Measurements from ENCODE around the gene KARS1. TPM values are rescaled to one million over a fixed set of nuclear protein-coding genes. Genes with fewer than 3 reads are reported as not detected.

Gene KARS1
- total and polyA plus RNA-seq, 2 donors (not counting 1 experiment from before 2014, with no cell fraction given): 126 to 148 TPM

DNA sequence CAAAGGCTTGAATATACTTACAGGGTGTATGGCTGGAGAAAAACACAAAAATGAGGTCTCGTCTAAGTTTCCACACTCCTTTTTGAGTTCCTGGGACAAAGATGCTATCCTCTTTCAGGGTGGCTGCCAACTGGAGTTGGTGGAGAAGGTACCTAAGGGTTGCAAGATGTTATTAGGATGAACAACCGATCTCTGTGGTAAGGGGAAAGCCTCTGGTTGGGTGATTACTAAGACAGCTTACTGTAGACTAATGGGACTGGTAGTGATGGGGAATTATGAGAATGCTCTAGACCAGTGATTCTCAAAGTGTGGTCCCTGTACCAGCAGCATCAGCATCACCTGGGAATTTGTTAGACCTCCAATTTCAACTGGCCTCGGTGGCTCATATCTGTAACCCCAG lies 30.3 kb downstream of the KARS1 start:
- peaks cover 10% of the 10 kb centered on the region for H3K36me3 ChIP-seq (ENCODE audit: control insufficient read depth, insufficient read depth, low read length)

GRCh38 chr16:75616521-75617010 lies 30.9 kb downstream of the KARS1 start:
- Histone ChIP-seq H3K79me2 (ENCODE audit: control insufficient read depth, insufficient read depth, low read length) (no peaks in the 10 kb centered on the region), H4K20me1 (ENCODE audit: control insufficient read depth, extremely low read depth, insufficient read depth, low read length) (no peaks in the 10 kb centered on the region), H3K9ac (ENCODE audit: insufficient read depth, low read length) (no peak overlapping the region), H3K9me3 (ENCODE audit: control insufficient read depth, insufficient read depth, low read depth, low read length) (no peaks in the 10 kb centered on the region), H3K4me3 (replicated peaks in 1 of 4; ENCODE audit: control extremely low read depth in 1 of 4, insufficient read depth in 1 of 4, low read depth in 3 of 4, low read length in 4 of 4) (no peak overlapping the region), H3K4me2 (ENCODE audit: extremely low read depth, insufficient read depth, low read length) (no peak overlapping the region), H3K27me3 (ENCODE audit: control insufficient read depth, insufficient read depth, low read length) (no peaks in the 10 kb centered on the region), H3K4me1 (ENCODE audit: control insufficient read depth, extremely low read depth, insufficient read depth, low read length) (peaks cover 2% of the 10 kb centered on the region), H3K27ac (ENCODE audit: insufficient read depth, low read length) (no peak overlapping the region), H2AFZ (ENCODE audit: low read length) (no peak overlapping the region), H3K36me3 (ENCODE audit: control insufficient read depth, insufficient read depth, low read length) (peaks cover 11% of the 10 kb centered on the region)
- DNase-seq (ENCODE audit: low read depth in 2 of 2): no peak
- no peak for TF ChIP-seq EZH2 (IDR thresholded peaks at IDR 0.05; ENCODE audit: low read length, missing control alignments)
- no peak for TF ChIP-seq CTCF (conservative IDR thresholded peaks at IDR 0.05 in 1 of 2, IDR thresholded peaks at IDR 0.05 in 1 of 2; ENCODE audit: low read depth in 1 of 2, low read length in 2 of 2)

More for the DNA sequence above, 30.3 kb downstream of the KARS1 start:
- H3K4me1 ChIP-seq (ENCODE audit: control insufficient read depth, extremely low read depth, insufficient read depth, low read length): peaks cover 2% of the 10 kb centered on the region
- H3K79me2 ChIP-seq (ENCODE audit: control insufficient read depth, insufficient read depth, low read length): peaks cover 2% of the 10 kb centered on the region
- H4K20me1 ChIP-seq (ENCODE audit: control insufficient read depth, extremely low read depth, insufficient read depth, low read length): no peaks in the 10 kb centered on the region
- H3K9me3 ChIP-seq (ENCODE audit: control insufficient read depth, insufficient read depth, low read depth, low read length): no peaks in the 10 kb centered on the region
- no peak overlapping the region for H2AFZ ChIP-seq (ENCODE audit: low read length)
- H3K9ac ChIP-seq (ENCODE audit: insufficient read depth, low read length): no peak overlapping the region
- H3K4me3 ChIP-seq (replicated peaks in 1 of 4; ENCODE audit: control extremely low read depth in 1 of 4, insufficient read depth in 1 of 4, low read depth in 3 of 4, low read length in 4 of 4): no peak overlapping the region
- DNase-seq (ENCODE audit: low read depth in 2 of 2): no peak
- no peak overlapping the region for H3K4me2 ChIP-seq (ENCODE audit: extremely low read depth, insufficient read depth, low read length)
- H3K27me3 ChIP-seq (ENCODE audit: control insufficient read depth, insufficient read depth, low read length): no peaks in the 10 kb centered on the region
- TF ChIP-seq EZH2 (IDR thresholded peaks at IDR 0.05; ENCODE audit: low read length, missing control alignments) (no peak), CTCF (conservative IDR thresholded peaks at IDR 0.05 in 1 of 2, IDR thresholded peaks at IDR 0.05 in 1 of 2; ENCODE audit: low read depth in 1 of 2, low read length in 2 of 2) (no peak)
- H3K27ac ChIP-seq (ENCODE audit: insufficient read depth, low read length): no peak overlapping the region

DNA sequence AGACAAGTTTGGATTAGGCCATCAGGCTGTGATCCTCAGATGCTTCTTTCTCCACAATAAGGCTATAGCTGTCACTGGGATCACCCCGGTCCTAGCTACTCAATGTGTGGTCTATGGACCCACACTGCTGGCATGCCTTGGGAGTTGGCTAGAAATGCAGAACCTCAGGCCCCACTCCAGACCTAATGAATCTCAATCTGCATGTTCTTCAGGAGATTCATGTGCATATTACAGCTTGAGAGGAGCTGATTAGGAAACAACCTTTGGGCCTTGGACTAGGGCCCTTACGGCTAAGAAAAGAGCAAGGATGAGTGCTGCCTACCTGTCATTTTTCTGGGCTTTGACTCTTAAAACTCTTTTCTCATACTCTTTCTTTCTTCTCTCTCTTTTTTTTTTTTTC lies 31.8 kb downstream of the KARS1 start:
- Histone ChIP-seq H3K9ac (ENCODE audit: insufficient read depth, low read length) (no peak overlapping the region), H3K79me2 (ENCODE audit: control insufficient read depth, insufficient read depth, low read length) (no peaks in the 10 kb centered on the region), H3K9me3 (ENCODE audit: control insufficient read depth, insufficient read depth, low read depth, low read length) (no peaks in the 10 kb centered on the region), H3K4me2 (ENCODE audit: extremely low read depth, insufficient read depth, low read length) (no peak overlapping the region), H3K36me3 (ENCODE audit: control insufficient read depth, insufficient read depth, low read length) (peaks cover 11% of the 10 kb centered on the region), H3K4me1 (ENCODE audit: control insufficient read depth, extremely low read depth, insufficient read depth, low read length) (peaks cover 2% of the 10 kb centered on the region), H2AFZ (ENCODE audit: low read length) (no peak overlapping the region), H4K20me1 (ENCODE audit: control insufficient read depth, extremely low read depth, insufficient read depth, low read length) (no peaks in the 10 kb centered on the region), H3K4me3 (replicated peaks in 1 of 4; ENCODE audit: control extremely low read depth in 1 of 4, insufficient read depth in 1 of 4, low read depth in 3 of 4, low read length in 4 of 4) (no peak overlapping the region), H3K27ac (ENCODE audit: insufficient read depth, low read length) (no peak overlapping the region), H3K27me3 (ENCODE audit: control insufficient read depth, insufficient read depth, low read length) (no peaks in the 10 kb centered on the region)
- no peak for DNase-seq (ENCODE audit: low read depth in 2 of 2)
- TF ChIP-seq CTCF (conservative IDR thresholded peaks at IDR 0.05 in 1 of 2, IDR thresholded peaks at IDR 0.05 in 1 of 2; ENCODE audit: low read depth in 1 of 2, low read length in 2 of 2) (no peak), EZH2 (IDR thresholded peaks at IDR 0.05; ENCODE audit: low read length, missing control alignments) (no peak)
